Measurements from ENCODE around the gene TTC23L.

The TTC23L gene

DNA sequence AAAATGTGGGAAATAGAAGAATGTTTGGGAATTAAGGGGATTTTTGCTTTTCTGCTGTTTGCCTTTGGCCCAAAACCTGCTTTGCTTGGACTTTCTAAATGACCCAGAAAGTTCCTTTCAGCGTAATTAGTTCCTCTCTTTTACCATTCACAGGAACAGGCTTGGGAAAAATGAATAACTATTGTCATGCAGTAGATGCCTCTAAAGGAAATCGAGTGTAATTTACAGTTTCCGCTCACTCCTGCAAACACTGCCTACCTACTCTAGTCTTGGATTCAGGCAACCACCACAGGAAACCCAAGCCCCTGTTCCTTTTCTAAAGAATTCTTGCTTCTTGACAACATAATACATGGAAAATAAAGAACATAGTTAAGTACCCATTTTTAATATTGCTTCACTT, 25.0 kb downstream of the TTC23L start:
- no peak overlapping the region for H3K4me3 ChIP-seq (ENCODE audit: low read length)
- DNase-seq (ENCODE audit: low read depth, low spot score) = no peak

DNA sequence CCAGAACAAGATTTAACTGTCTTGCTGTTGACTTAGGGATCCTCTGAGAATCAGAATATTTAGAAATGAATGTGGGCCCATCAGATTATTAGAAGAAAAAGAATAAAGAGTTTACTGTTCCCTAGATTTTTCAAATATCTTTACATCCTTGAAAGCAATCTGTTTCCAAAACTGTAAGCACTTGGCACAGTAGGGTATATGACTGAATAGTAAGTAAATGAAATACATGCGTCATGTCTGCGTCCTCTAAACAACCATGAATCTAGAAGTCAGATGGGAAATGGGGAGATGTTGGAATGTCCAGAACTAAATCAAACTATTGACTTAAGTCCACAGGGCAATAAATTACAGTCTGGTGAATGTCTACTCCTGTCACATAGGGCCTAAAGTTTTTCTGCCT, 26.1 kb downstream of the TTC23L start:
- DNase-seq (ENCODE audit: low read depth, low spot score) = no peak
- H3K4me3 ChIP-seq (ENCODE audit: low read length) = no peak overlapping the region

DNA sequence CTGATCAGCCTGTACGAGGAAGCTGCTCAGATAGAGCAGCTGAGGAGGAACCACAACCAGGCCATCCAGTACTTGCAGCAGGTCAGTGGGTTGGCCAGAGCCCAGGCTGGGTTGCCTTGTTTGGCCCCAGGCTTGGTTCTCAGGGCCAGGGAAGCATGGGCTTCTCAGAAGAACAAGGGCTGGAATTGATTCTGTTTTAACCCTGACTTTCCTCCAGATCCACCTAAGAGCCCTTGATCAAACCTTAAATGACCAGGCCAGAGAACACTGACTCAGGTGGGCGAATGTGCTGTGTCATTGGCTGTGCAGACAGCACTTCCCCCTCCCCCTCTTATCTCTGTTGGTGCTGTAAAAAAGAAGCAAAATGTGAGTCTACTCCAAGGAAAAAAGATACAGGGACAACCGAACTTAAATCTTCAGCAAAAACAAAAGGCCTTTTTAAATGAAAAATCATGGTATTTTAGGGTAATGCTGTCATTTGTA, 28.1 kb downstream of the TTC23L start:
- no peak overlapping the region for H3K4me3 ChIP-seq (ENCODE audit: low read length)
- no peak for DNase-seq (ENCODE audit: low read depth, low spot score)

DNA sequence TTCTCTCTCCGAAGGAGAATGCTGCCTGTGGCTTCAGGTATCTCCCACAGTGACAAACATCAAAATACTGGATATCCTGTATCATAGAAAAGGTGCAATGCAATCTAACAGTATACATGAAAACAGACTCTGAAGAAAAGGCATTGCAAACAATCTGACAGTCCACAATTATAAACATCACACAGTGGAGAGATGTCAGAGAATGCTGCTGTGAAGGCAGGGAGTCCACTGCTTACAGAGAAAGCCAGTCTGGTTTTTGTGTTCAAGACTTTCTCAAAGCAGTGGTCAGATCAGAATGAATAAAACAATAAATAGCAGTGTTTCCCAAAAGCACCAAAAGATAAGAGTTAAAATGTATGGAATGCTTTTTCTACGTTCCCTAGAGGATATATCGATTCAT, 28.7 kb downstream of the TTC23L start:
- DNase-seq (ENCODE audit: low read depth, low spot score) = no peak

DNA sequence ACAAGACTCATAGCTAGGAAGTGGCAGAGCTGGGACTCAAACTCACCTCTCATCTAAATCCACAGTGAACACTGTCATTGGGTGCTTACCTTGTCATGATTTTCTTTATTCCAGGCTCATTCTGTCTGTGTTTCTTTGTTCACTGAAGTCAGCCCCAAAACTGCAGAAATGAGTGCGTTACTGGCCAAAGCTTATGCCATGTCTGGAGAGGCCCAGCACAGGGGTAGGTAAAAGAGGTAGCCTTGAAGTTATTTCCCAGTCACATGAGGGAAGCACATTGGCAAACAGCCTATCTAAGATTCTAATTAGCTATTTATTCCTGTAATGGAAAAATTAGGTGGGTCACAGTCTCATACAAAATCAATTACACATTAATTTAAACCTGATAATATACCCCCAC, 29.8 kb downstream of the TTC23L start:
- DNase-seq (ENCODE audit: low read depth, low spot score) = no peak
- no peak overlapping the region for H3K4me3 ChIP-seq (ENCODE audit: low read length)

More for the DNA sequence above, 28.7 kb downstream of the TTC23L start:
- no peak overlapping the region for H3K4me3 ChIP-seq (ENCODE audit: low read length)

DNA sequence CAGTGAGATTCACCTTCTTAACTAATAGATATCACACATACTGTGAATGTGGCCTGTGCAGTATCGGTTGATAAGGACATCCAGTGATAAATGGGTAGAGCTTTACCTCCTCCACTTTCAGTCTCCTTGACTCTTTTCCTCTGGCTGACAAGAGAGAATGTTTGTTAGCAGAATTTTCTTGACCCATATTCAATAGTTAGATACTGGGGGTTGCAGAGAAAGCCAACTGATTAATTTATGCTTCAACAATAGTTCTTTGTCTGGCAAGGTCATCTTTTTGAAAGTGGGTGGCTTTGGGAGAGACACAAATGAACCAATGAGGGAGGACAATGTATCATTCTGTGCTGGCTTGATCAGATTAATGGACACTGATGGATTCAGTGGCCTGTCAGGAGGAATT, 30.3 kb downstream of the TTC23L start:
- H3K4me3 ChIP-seq (ENCODE audit: low read length) = no peak overlapping the region
- no peak for DNase-seq (ENCODE audit: low read depth, low spot score)

DNA sequence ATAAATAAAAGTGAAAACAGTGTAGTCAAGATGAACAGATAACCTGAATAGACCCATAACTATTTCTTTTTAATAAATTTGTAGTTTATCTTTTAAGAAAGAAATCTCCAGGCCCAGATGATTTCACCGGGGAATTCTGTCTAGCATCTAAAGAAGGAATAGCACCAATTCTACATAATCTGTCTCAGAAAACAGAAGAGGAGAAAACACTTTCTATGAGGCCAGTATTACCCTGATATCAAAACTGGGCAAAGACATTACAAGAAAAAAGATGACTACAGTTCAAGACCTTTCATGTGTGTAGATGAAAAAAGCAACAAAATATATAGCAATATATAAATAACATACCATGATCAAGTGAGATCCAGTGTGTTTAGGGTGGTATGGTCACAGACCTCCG, 31.4 kb downstream of the TTC23L start:
- no peak overlapping the region for H3K4me3 ChIP-seq (ENCODE audit: low read length)
- DNase-seq (ENCODE audit: low read depth, low spot score) = no peak

DNA sequence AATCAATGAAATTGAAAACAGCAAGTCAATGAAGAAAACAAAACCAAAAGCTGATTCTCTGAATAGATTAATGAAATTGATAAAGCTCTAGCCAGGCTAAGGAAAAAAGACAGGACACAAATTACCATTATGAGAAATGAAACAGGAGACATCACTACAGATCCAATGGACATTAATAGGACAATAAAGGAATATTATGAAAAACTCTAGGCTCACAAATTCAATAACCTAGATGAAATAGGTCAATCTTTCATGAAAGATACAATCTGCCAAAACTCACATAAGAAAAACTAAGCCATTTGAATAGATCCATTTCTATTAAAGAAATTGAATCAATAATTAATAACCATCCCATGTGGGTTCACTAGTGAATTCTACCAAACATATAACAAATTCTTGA, 37.3 kb downstream of the TTC23L start:
- no peak overlapping the region for H3K4me3 ChIP-seq (ENCODE audit: low read length)
- no peak for DNase-seq (ENCODE audit: low read depth, low spot score)

DNA sequence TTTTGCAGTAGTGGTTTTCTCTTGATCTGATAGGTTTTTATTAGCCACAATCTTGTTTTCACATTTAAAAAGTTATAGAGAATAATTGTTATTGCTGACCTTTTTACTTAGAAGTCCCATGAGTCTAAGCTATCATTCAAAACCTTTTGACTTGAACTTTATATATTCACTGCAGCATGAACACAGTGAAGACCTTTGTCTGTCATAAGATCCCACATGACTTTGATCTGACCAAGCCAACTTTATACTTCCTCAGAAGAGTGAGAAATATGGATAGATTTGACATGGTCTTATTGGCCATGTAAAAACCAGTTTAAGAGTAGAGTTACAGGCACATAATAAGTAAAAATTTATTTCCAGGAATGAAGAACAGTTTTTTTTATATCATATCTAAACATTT, 42.3 kb downstream of the TTC23L start:
- no peak overlapping the region for H3K4me3 ChIP-seq (ENCODE audit: low read length)
- no peak for DNase-seq (ENCODE audit: low read depth, low spot score)

DNA sequence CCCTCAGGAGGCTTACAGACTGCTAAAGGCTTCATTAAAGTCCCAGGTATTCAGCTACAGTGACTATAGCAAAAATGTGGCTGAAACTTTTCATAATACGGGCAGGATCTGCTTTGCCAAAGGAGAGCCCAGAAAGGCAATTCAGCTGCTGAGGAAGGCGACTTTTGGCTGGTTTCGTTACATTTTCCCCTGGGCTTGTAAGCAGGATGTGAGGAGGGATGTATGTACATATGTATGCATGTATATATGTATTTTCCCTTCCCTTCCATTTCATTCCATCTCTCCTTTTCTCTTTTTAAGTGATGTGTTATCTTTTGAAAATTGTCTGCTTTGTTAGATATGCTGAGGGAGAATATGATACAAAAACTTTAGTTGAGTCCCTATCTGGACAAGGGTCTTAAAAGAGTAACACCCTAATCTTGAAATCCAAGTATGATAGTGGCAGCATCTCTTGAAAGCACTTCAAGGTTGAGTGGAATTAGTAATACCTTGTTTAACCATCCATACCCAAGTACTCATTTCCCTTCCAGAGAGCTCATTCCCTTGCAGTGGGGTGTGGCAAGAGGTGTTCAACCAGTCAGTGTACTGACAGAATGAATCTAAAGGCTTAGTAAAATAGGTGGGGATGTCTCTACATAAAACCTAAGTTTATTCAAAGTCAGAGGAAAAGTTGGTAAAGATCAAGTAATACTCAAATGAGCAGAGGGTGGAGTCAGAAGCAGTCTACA, 47.6 kb downstream of the TTC23L start:
- DNase-seq (ENCODE audit: low read depth, low spot score) = no peak
- no peak overlapping the region for H3K4me3 ChIP-seq (ENCODE audit: low read length)

DNA sequence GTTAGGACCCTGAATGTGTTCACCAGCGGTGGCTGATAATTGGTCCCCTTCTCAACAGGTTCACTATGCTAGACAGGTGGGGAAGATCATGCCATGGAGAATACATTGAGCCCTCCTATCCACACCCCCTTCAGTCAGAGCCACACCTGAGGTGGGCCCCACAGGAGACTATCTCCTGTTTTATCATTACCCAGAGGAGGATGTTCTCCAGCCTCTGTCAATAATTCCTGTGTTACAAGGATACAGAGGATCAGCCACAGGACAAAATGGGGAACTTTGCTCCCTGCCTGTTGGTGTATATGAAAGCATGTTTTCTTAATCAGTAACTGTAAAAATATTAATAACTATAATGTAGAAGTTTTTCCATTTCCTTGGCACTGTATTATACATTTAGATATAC, 50.4 kb downstream of the TTC23L start:
- no peak overlapping the region for H3K4me3 ChIP-seq (ENCODE audit: low read length)
- DNase-seq (ENCODE audit: low read depth, low spot score) = no peak

DNA sequence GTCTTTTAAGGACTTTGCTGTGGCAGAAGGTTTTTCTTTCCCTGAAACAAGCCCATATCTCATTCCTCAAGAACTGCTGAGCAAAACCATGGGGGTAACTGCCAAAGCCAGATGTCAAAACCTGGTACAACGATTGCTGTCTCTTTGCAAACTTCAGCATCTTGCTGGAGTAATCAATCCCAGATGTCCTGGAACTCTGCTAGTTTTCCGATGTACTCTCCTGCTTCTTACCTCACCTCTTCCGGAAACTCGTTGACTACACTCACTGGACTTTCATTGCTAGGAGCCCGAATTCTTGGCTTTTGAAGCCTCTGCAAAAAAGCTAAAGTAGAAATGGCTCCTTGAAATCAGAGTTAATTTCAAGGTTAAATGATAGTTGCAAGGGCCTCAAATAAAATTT, 53.0 kb downstream of the TTC23L start:
- H3K4me3 ChIP-seq (ENCODE audit: low read length) = no peak overlapping the region
- no peak for DNase-seq (ENCODE audit: low read depth, low spot score)

DNA sequence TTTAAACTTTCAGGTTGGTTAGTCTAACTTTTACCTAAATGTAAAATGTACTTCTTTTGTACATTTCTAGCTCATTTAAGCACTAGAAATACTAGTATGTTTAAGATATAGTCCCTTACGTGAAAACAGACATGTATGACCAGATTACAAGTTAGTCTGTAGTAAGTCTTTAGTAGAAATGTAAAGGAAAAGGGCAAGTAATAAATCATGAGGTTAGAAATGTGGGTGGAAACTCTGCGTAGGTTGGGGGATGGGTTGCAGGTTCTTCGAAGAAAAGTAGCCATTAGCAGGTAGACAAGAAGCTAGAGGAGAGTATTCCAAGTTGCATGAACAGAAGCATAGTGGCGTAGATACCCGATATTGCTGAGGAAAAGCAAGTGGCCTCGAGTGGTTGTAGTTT, 53.5 kb downstream of the TTC23L start:
- no peak for DNase-seq (ENCODE audit: low read depth, low spot score)
- no peak overlapping the region for H3K4me3 ChIP-seq (ENCODE audit: low read length)

DNA sequence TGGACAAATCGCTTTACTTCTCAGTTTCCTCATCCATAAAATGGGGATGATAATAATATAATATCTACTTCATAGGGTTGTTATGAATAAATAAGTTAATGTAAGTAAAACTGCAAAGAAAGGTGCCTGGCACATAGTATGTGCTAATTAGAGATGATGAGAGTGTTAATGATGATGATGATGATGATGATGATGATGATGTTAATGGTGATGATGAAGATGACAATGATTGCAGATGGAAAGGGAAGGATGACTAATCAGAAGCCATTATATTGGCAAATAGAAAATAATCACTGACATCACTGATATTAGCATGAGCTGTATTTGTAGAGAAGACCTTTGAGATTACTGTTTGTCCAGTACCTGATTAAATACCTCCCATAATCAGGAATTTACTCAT, 55.8 kb downstream of the TTC23L start:
- no peak for DNase-seq (ENCODE audit: low read depth, low spot score)
- H3K4me3 ChIP-seq (ENCODE audit: low read length) = no peak overlapping the region

DNA sequence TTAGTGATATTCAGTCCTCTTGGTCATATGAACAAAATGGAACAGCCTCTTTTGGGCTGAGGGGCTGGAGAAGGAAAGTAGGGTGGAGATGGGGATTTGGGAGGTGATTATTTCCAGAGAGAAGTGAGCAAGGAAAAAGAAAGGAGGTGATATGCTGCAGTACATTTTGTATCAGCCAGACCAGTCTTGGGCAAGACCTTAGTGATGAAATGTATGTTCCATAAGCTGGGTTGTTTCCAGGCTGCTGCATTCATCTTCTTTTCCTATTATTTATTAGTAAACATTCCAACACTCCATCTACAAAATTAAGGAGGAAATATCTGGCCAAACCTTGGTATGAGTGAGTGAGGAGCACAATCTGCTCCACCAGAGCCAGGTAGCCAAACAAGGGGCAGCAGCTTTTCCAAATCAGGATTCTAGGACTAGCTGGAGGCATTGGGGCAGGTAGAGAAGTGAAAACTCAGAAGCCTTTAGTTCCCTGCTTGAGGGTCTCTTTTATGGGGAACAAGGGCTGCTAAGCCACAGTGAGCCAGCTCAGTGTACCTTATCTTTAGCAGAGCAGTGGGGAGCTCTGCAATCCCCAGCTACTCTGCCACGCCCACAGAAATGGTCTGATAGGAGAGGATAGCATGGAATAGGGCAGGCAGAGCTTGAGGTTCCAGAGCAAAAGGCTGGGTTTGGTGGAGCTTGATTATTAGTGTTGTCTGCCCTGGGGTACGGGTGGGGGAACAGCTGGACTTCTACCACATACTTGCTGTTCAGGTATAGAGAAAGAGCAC, 56.9 kb downstream of the TTC23L start:
- H3K4me3 ChIP-seq (ENCODE audit: low read length) = no peak overlapping the region
- DNase-seq (ENCODE audit: low read depth, low spot score) = no peak

DNA sequence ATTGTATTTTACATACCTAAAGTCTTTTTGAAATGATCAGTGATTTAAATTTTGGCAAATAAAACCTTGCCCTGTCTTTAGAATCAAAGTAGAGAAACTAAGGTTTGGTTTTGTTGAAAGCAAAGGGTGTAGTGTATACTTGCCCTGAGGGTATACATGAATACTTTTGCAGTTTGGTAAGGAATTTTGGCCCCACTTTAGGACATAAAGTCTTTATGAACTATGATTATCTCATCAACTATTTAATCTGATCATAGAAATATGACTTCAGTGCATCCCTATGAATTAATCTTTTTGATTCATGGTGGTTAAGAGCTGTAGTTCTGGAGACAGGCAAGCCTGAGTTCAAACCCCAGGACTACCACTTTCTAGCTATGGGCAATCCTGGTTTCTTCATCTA, 58.7 kb downstream of the TTC23L start:
- H3K4me3 ChIP-seq (ENCODE audit: low read length) = no peak overlapping the region
- no peak for DNase-seq (ENCODE audit: low read depth, low spot score)

DNA sequence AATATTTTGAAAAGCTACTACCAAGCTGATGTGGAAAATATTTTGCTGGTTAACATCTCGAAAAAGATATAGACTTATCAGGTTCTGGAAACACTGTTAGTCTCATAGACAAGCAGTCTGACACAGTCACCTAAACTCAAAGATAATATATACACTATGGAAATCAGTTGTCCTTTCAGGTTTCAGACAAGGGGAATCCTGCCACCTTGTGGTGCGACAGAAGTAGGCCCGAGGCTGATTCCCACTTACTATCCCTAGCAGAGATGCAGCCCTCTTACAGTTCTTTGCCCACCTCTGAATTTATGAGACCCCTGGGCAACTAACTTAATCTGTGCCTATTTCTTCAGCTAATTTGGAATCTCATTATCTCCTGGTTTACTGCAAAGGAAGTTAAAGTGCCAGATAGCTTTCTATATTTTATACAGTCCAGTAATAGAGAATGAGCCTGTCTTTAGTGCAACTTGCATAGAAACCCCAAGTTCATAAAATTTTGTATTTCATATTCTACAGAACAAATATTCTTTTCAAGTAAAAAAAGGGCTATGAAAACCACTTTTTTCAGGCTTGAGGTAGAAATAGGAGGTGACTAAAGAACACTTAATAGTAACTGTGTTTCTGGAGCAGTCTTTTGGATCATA, 59.4 kb downstream of the TTC23L start:
- peak; percentile 58 for DNase-seq (ENCODE audit: low read depth, low spot score)
- no peak overlapping the region for H3K4me3 ChIP-seq (ENCODE audit: low read length)

DNA sequence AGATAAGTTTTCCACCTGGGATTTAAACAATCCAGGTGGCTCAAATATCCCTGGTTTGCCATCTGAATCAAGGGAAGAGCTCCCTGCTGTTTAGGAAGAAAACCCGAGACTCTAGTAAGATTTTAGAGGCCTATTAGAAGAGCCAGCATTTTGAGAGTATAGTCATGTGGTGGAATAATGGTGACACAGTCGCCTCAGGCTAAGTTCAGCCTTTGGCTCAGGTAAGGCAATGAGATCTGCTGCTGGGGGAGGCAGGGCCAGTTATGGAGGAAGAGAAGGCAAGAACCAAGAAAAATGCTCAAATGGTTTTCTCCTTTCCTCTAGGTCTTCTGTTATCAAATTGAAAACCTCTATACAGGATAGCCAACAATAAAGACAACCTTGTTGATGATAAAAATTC, 60.1 kb downstream of the TTC23L start:
- no peak for DNase-seq (ENCODE audit: low read depth, low spot score)
- H3K4me3 ChIP-seq (ENCODE audit: low read length) = no peak overlapping the region

DNA sequence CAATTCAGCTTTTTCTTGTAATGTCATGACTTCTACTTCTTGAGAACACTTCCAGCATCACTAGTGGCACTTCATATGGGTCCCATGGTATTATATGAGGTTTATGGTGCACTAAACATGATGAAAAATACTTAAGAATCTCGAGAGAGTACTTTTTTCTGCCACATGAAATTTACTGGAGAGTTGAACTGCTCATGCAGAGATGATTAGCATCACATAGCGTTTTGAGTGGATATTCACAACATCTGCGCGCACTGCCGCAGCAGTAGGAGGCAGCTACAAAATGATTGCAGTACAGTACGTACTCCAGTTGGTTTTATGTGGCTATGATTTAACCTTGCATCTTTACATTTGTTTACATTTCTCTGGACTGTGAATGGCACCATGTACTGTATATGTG, 61.7 kb downstream of the TTC23L start:
- H3K4me3 ChIP-seq (ENCODE audit: low read length) = no peak overlapping the region
- no peak for DNase-seq (ENCODE audit: low read depth, low spot score)

DNA sequence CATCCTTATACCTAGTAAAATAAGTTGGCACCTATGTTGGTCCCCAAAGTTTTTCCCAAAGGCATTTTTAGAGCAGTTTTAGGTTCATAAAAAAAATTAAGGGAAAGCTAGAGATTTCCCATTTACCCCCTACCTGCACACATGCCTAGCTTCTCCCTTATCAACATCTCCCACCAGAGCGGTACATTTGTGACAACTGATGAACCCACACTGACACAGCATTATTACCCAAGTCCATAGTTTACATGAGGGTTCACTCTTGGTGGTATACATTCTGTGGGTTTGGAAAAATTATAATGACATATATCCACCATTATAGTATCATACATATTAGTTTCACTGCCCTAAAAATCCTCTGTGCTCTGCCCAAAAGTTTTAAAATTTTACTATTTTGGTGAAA, 64.3 kb downstream of the TTC23L start:
- H3K4me3 ChIP-seq (ENCODE audit: low read length) = no peak overlapping the region
- no peak for DNase-seq (ENCODE audit: low read depth, low spot score)
